Measurements from ENCODE around the gene LPIN2. TPM values are rescaled to one million over a fixed set of nuclear protein-coding genes. Genes with fewer than 3 reads are reported as not detected.

Gene LPIN2
- total and polyA plus RNA-seq, 4 donors = 58.6 to 284 (median 103) TPM

DNA sequence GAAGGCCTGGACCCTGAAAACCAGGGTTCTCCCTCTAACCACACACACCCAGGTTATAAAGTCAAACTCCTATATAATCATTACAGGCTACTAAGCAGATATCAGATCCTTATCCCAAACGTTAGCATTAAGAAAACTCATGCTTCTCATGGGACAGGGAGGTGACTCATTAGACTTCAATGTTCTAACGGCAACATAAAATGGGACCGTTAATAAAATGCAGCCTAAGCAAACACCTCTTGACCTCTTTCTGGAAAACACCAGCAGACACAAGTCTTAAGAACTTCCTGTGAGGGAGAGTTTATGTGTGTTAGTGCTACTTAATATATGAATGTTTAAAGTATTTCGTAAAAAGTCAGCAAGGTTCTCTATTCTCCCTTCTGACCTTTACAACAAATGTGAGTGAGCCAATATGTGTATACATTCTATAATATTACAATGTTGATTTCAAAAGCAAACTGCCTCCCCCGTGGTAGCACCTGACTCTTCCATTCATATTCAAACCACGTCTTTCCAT lies 31.7 kb downstream of the LPIN2 start:
- WGBS = 5% methylated on average over 6 of the region's 6 CpGs
- no peaks in the 10 kb centered on the region for H3K9me3 ChIP-seq (ENCODE audit: control insufficient read depth in 4 of 4, low read length in 3 of 4)
- H3K4me3 ChIP-seq (ENCODE audit: low read depth in 1 of 3, low read length in 3 of 3) = peak overlapping the region; percentile 32 to 79 (median 69)
- H3K27ac ChIP-seq (ENCODE audit: low read depth in 1 of 2, low read length in 2 of 2) = peak overlapping the region; percentile 87 to 88
- DNase-seq (ENCODE audit: low spot score) = no peak
- H3K4me1 ChIP-seq (ENCODE audit: control insufficient read depth in 4 of 4, insufficient read depth in 4 of 4, low read length in 3 of 4) = peaks cover 6 to 67% (median 44%) of the 10 kb centered on the region in 4 donors
- TF ChIP-seq CTCF (IDR thresholded peaks at IDR 0.05; ENCODE audit: low read depth, low read length, missing input control) (no peak), FOXA2 (IDR thresholded peaks at IDR 0.05) (no peak), NR2F2 (IDR thresholded peaks at IDR 0.05) (peak; percentile 84), HNF4A (conservative IDR thresholded peaks at IDR 0.05) (no peak), EGR1 (IDR thresholded peaks at IDR 0.05; ENCODE audit: low read depth in 2 of 2) (no peak), YY1 (IDR thresholded peaks at IDR 0.05) (peak; percentile 65), FOXA1 (IDR thresholded peaks at IDR 0.05) (no peak), RAD21 (IDR thresholded peaks at IDR 0.05) (peak in 1 of 2 donors; percentile 26), JUND (IDR thresholded peaks at IDR 0.05) (peak; percentile 58 to 69), RXRA (IDR thresholded peaks at IDR 0.05) (peak in 1 of 2 donors; percentile 4), TAF1 (conservative IDR thresholded peaks at IDR 0.05) (peak; percentile 32), SP1 (IDR thresholded peaks at IDR 0.05) (no peak), ATF3 (IDR thresholded peaks at IDR 0.05) (peak; percentile 37), HNF4G (IDR thresholded peaks at IDR 0.05) (no peak), GABPA (IDR thresholded peaks at IDR 0.05 in 1 of 2, conservative IDR thresholded peaks at IDR 0.05 in 1 of 2) (peak in 1 of 2 donors; percentile 15)
- TF ChIP-seq, protein P1, sequence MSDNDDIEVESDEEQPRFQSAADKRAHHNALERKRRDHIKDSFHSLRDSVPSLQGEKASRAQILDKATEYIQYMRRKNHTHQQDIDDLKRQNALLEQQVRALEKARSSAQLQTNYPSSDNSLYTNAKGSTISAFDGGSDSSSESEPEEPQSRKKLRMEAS (IDR thresholded peaks at IDR 0.05) = no peak
- TF ChIP-seq, protein P2, sequence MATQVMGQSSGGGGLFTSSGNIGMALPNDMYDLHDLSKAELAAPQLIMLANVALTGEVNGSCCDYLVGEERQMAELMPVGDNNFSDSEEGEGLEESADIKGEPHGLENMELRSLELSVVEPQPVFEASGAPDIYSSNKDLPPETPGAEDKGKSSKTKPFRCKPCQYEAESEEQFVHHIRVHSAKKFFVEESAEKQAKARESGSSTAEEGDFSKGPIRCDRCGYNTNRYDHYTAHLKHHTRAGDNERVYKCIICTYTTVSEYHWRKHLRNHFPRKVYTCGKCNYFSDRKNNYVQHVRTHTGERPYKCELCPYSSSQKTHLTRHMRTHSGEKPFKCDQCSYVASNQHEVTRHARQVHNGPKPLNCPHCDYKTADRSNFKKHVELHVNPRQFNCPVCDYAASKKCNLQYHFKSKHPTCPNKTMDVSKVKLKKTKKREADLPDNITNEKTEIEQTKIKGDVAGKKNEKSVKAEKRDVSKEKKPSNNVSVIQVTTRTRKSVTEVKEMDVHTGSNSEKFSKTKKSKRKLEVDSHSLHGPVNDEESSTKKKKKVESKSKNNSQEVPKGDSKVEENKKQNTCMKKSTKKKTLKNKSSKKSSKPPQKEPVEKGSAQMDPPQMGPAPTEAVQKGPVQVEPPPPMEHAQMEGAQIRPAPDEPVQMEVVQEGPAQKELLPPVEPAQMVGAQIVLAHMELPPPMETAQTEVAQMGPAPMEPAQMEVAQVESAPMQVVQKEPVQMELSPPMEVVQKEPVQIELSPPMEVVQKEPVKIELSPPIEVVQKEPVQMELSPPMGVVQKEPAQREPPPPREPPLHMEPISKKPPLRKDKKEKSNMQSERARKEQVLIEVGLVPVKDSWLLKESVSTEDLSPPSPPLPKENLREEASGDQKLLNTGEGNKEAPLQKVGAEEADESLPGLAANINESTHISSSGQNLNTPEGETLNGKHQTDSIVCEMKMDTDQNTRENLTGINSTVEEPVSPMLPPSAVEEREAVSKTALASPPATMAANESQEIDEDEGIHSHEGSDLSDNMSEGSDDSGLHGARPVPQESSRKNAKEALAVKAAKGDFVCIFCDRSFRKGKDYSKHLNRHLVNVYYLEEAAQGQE (IDR thresholded peaks at IDR 0.05) = no peak
- TF ChIP-seq, protein P3, sequence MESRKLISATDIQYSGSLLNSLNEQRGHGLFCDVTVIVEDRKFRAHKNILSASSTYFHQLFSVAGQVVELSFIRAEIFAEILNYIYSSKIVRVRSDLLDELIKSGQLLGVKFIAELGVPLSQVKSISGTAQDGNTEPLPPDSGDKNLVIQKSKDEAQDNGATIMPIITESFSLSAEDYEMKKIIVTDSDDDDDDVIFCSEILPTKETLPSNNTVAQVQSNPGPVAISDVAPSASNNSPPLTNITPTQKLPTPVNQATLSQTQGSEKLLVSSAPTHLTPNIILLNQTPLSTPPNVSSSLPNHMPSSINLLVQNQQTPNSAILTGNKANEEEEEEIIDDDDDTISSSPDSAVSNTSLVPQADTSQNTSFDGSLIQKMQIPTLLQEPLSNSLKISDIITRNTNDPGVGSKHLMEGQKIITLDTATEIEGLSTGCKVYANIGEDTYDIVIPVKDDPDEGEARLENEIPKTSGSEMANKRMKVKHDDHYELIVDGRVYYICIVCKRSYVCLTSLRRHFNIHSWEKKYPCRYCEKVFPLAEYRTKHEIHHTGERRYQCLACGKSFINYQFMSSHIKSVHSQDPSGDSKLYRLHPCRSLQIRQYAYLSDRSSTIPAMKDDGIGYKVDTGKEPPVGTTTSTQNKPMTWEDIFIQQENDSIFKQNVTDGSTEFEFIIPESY (IDR thresholded peaks at IDR 0.05) = no peak
- H3K9ac ChIP-seq (ENCODE audit: low read depth in 1 of 2, low read length in 2 of 2) = peak overlapping the region; percentile 92 to 100
- H3K36me3 ChIP-seq (ENCODE audit: control insufficient read depth in 4 of 4, insufficient read depth in 3 of 4, low read depth in 1 of 4, low read length in 3 of 4) = peaks cover 0 to 5% (median 0%) of the 10 kb centered on the region in 4 donors
- H3K27me3 ChIP-seq (ENCODE audit: control insufficient read depth in 4 of 4, insufficient read depth in 4 of 4, low read length in 3 of 4) = no peaks in the 10 kb centered on the region
